Hepatocyte (in vitro differentiated cells): ENCODE results near the gene ENPP6.

Source experiments
- EZH2 ChIP-seq: fragments of 200-600 bp; sonication (generic); IDR thresholded peaks from 2 replicates; pipeline ENCODE4 v1.6.1; 2016; ENCODE audit warnings: antibody characterized with exemption, mild to moderate bottlenecking, borderline replicate concordance
- TF ChIP-seq, protein P1 (sequence below): fragments of 200-600 bp; sonication (generic); IDR thresholded peaks from 2 replicates; pipeline ENCODE4 v1.5.1; 2016; ENCODE audit warnings: antibody characterized with exemption, mild to moderate bottlenecking; ENCODE audit not compliant: poor library complexity

DNA sequence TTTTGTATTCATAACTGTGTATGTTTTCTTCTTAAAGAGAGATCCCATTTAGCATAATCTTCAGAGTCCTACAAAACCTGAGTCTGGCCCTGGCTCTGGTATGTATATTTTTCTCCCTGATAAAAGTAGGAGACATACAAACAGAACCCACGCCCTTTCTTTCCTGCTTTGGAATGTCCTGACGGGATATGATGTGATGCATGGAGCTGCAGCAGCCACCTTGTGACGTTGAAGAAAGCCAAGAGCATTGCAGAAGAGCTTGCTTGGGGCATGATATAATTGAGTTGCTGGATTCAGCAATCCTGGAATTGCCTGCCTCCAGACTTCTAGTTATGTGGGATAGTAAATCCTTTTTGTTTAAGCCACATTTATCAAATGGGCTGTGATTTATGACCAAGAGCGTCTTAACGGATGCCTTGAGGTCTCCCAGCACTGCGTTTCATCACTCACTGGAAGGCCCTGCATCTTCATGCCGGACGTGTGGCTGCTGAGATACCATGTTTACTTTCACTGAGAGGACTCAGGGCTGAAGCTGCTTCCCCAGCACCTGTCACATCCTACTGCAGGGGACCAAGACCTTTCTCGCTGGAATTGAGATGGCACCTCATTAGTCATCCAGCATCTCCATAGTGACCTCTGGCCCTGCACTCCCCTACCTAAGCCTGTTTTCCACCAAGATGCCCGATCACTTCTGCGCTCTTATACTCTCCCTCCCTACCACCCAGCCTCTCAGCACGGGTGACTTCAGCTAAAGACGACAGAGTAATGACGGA is 107.0 kb downstream of the ENPP6 start:
- no peak for TF ChIP-seq EZH2
- TF ChIP-seq, protein P1, sequence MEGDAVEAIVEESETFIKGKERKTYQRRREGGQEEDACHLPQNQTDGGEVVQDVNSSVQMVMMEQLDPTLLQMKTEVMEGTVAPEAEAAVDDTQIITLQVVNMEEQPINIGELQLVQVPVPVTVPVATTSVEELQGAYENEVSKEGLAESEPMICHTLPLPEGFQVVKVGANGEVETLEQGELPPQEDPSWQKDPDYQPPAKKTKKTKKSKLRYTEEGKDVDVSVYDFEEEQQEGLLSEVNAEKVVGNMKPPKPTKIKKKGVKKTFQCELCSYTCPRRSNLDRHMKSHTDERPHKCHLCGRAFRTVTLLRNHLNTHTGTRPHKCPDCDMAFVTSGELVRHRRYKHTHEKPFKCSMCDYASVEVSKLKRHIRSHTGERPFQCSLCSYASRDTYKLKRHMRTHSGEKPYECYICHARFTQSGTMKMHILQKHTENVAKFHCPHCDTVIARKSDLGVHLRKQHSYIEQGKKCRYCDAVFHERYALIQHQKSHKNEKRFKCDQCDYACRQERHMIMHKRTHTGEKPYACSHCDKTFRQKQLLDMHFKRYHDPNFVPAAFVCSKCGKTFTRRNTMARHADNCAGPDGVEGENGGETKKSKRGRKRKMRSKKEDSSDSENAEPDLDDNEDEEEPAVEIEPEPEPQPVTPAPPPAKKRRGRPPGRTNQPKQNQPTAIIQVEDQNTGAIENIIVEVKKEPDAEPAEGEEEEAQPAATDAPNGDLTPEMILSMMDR: no peak
